Measurements from ENCODE around the gene EPO.

EPO gene

GRCh38 chr7:100678291-100678984 lies 41.8 kb upstream of the EPO start:
- ATAC-seq, result no peak
- TF ChIP-seq TSHZ2 (CRISPR knock-in tag; IDR thresholded peaks at IDR 0.05), result no peak
- no peak for TF ChIP-seq CSRNP3 (CRISPR knock-in tag; IDR thresholded peaks at IDR 0.05)
- no peak for TF ChIP-seq OSR1 (CRISPR knock-in tag; IDR thresholded peaks at IDR 0.05)
- TF ChIP-seq PATZ1 (CRISPR knock-in tag; IDR thresholded peaks at IDR 0.05; ENCODE audit: borderline replicate concordance), result no peak
- TF ChIP-seq ZNF70 (CRISPR knock-in tag; IDR thresholded peaks at IDR 0.05), result no peak
- TF ChIP-seq CSDC2 (CRISPR knock-in tag; IDR thresholded peaks at IDR 0.05), result no peak
- no peak for TF ChIP-seq PPARA (CRISPR knock-in tag; IDR thresholded peaks at IDR 0.05; ENCODE audit: borderline replicate concordance)

GRCh38 chr7:100679129-100679926 lies 40.9 kb upstream of the EPO start:
- no peak for ATAC-seq
- TF ChIP-seq PPARA (CRISPR knock-in tag; IDR thresholded peaks at IDR 0.05; ENCODE audit: borderline replicate concordance) (no peak), BACH2 (CRISPR knock-in tag; IDR thresholded peaks at IDR 0.05; ENCODE audit: borderline replicate concordance) (no peak), ZC3H10 (CRISPR knock-in tag; IDR thresholded peaks at IDR 0.05) (no peak), TCF4 (CRISPR knock-in tag; IDR thresholded peaks at IDR 0.05; ENCODE audit: borderline replicate concordance) (no peak), OSR1 (CRISPR knock-in tag; IDR thresholded peaks at IDR 0.05) (no peak), CREB5 (CRISPR knock-in tag; IDR thresholded peaks at IDR 0.05; ENCODE audit: low read depth) (no peak), RARB (CRISPR knock-in tag; IDR thresholded peaks at IDR 0.05) (no peak), SNAI2 (CRISPR knock-in tag; IDR thresholded peaks at IDR 0.05) (no peak)

- TF ChIP-seq TOX (CRISPR knock-in tag; IDR thresholded peaks at IDR 0.05; ENCODE audit: borderline replicate concordance) (no peak), GLIS3 (CRISPR knock-in tag; IDR thresholded peaks at IDR 0.05) (no peak), CREB5 (CRISPR knock-in tag; IDR thresholded peaks at IDR 0.05; ENCODE audit: low read depth) (no peak), ZNF70 (CRISPR knock-in tag; IDR thresholded peaks at IDR 0.05) (no peak), ARNTL (CRISPR knock-in tag; IDR thresholded peaks at IDR 0.05; ENCODE audit: borderline replicate concordance, low read depth) (no peak), RARB (CRISPR knock-in tag; IDR thresholded peaks at IDR 0.05) (no peak), POU6F1 (CRISPR knock-in tag; IDR thresholded peaks at IDR 0.05; ENCODE audit: borderline replicate concordance, low read depth) (no peak), BACH2 (CRISPR knock-in tag; IDR thresholded peaks at IDR 0.05; ENCODE audit: borderline replicate concordance) (no peak), CSRNP3 (CRISPR knock-in tag; IDR thresholded peaks at IDR 0.05) (no peak)
- ATAC-seq, result no peak
These were observed 40.2 kb upstream of the EPO start for GRCh38 chr7:100679927-100680575.

Data from SK-N-SH treated with all-trans-retinoic acid at 6 μM for 48 hours (cell line).